NCI-H146 treated with DMSO at 0.1 percent for 48 hours (cell line): Measurements from ENCODE around the gene TMEM129.

Experiments used
- DNase-seq: peaks from one replicate; lab custom pipeline; 2025; ENCODE audit not compliant: unreplicated experiment; lab: John Stamatoyannopoulos, UW

The TMEM129 gene

GRCh38 chr4:1721666-1722550 lies 785 bp upstream of the TMEM129 start:
- no peak for DNase-seq

GRCh38 chr4:1720163-1720983 lies 750 bp downstream of the TMEM129 start:
- no peak for DNase-seq

GRCh38 chr4:1718095-1718850 lies 2.9 kb downstream of the TMEM129 start:
- DNase-seq = no peak

GRCh38 chr4:1717129-1718094 lies 3.7 kb downstream of the TMEM129 start:
- no peak for DNase-seq

GRCh38 chr4:1716065-1716945 lies 4.8 kb downstream of the TMEM129 start:
- no peak for DNase-seq

- DNase-seq = no peak
Measured at GRCh38 chr4:1715002-1715758, 5.9 kb downstream of the TMEM129 start.

- no peak for DNase-seq
Measured at GRCh38 chr4:1714303-1715001, 6.7 kb downstream of the TMEM129 start.

GRCh38 chr4:1713003-1713851 lies 7.9 kb downstream of the TMEM129 start:
- no peak for DNase-seq

- peak; percentile 90 for DNase-seq
Measured at GRCh38 chr4:1712216-1713002, 8.7 kb downstream of the TMEM129 start, which contains the start of gene SLBP. TSS of gene SLBP (minus strand) at chr4:1712319. CDS start at chr4:1712188, 131 bp downstream.

- no peak for DNase-seq
Measured at GRCh38 chr4:1711571-1712215, 9.4 kb downstream of the TMEM129 start.

- DNase-seq = no peak
Measured at GRCh38 chr4:1711055-1711570, 10.0 kb downstream of the TMEM129 start.

GRCh38 chr4:1708581-1708980 lies 12.5 kb downstream of the TMEM129 start:
- no peak for DNase-seq

- no peak for DNase-seq
Measured at GRCh38 chr4:1706358-1706757, 14.8 kb downstream of the TMEM129 start.

GRCh38 chr4:1705732-1706131 lies 15.4 kb downstream of the TMEM129 start:
- no peak for DNase-seq

- no peak for DNase-seq
Measured at GRCh38 chr4:1703867-1704266, 17.3 kb downstream of the TMEM129 start.
